LNCaP clone FGC (cell line): ENCODE results near the gene GPR15LG.

Source experiments
- DNase-seq: peaks from one replicate; pipeline ENCODE4 v3.0.0-alpha.2; 2011; ENCODE audit warnings: low read depth
- H3K4me3 ChIP-seq: 2 replicates; pipeline ENCODE4 v1.5.1; 2011; ENCODE audit warnings: mild to moderate bottlenecking, low read depth, low read length, control low read depth
- TF ChIP-seq, protein P1 (sequence below): IDR thresholded peaks from 2 replicates; pipeline ENCODE4 v1.5.1; 2012; ENCODE audit warnings: mild to moderate bottlenecking; ENCODE audit not compliant: control insufficient read depth, insufficient read depth; ENCODE audit errors: extremely low read depth

Gene GPR15LG

GRCh38 chr10:84194424-84195043 lies 20.9 kb downstream of the GPR15LG start, which contains the start of gene CDHR1:
Gene CDHR1, plus strand, starts transcription at chr10:84194537. Its CDS starts 224 bp downstream, at chr10:84194761.
- TF ChIP-seq, protein P1, sequence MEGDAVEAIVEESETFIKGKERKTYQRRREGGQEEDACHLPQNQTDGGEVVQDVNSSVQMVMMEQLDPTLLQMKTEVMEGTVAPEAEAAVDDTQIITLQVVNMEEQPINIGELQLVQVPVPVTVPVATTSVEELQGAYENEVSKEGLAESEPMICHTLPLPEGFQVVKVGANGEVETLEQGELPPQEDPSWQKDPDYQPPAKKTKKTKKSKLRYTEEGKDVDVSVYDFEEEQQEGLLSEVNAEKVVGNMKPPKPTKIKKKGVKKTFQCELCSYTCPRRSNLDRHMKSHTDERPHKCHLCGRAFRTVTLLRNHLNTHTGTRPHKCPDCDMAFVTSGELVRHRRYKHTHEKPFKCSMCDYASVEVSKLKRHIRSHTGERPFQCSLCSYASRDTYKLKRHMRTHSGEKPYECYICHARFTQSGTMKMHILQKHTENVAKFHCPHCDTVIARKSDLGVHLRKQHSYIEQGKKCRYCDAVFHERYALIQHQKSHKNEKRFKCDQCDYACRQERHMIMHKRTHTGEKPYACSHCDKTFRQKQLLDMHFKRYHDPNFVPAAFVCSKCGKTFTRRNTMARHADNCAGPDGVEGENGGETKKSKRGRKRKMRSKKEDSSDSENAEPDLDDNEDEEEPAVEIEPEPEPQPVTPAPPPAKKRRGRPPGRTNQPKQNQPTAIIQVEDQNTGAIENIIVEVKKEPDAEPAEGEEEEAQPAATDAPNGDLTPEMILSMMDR = no peak
- DNase-seq = no peak
- no peak within 1 kb of the TSS; the same call in 1 of the 2 replicates for H3K4me3 ChIP-seq

GRCh38 chr10:84195044-84195830 lies 21.6 kb downstream of the GPR15LG start:
- no peak overlapping the region for H3K4me3 ChIP-seq
- DNase-seq = no peak
- TF ChIP-seq, protein P1 = no peak

GRCh38 chr10:84196083-84196482 lies 22.5 kb downstream of the GPR15LG start:
- H3K4me3 ChIP-seq = no peak overlapping the region
- DNase-seq = peak; percentile 94
- TF ChIP-seq, protein P1 = 0 out of 2 replicates have a peak, but pooled peaks have one; percentile 6

DNA sequence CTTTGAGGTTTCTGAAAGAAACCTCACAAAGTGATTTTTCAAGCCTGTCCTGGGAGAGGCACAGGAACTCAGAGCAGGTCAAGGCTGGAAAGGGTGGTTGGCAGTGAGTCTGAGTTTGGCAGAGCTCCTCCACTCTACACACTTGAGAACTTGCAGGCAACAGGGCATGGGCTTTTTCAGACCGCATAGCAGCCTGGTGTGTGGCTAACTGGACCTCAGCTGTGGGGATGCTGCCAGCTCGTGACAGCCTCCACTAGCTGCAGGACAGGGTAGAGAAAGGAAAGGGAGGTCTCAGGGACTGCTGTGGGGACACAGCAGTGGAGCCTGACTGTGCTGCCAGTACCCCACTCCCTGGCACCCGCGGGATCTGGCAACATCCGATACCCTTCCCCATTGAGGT lies 23.3 kb downstream of the GPR15LG start:
- peak; percentile 31 for DNase-seq
- H3K4me3 ChIP-seq = no peak overlapping the region
- TF ChIP-seq, protein P1 = no peak

DNA sequence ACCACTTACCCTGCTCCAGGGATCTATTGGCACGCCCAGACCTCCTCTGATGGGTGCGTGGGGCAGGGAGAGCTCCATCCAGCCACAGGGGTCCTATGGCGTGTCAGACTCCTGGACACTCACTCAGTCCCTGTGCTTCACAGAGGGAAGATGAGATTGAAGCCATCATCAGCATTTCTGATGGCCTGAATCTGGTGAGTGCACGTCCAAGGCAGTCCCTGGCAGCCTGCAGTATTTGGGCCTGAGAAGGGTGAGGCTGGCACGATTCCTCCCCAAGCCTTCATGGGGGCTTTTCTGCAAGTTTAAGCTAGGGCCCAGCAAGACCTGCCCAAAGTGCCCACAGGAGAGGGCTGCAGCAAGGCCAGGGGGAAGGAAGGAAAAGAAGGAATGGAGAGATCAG lies 24.0 kb downstream of the GPR15LG start:
- TF ChIP-seq, protein P1 = no peak
- no peak overlapping the region for H3K4me3 ChIP-seq
- no peak for DNase-seq

DNA sequence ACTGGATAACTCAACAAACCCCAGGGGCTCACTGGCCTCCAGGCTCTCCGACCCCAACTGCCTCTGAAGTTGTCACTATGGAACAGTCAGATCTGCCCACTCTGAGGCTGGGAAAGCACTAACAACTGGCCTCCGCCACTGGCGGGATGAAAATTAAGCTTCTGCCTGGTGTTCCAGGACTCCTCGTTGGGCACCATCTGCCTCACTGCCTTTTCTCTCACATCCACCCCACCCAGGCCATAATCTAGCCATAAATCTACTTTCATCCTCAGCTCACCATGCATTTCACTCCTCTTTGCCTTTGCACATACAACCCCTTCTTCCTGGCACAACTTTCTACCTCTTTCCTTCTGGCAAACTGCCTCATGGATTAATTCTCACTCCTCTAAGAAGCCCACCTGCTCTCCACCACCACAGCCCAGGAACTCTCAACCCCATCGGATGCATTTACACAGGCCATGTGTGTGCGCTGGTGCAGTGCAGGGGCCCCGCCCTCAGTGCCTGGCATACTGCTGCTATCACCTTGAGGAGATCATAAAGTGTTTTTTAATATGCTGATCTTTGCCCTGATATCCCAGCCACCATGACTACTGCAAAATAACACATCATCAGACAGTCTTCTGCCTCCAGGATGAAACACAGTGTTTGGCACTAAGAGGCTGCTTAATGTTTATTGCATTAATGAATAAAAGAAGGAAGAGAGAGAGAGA lies 24.8 kb downstream of the GPR15LG start:
- TF ChIP-seq, protein P1 = no peak
- peak; percentile 39 for DNase-seq
- no peak overlapping the region for H3K4me3 ChIP-seq
